ENCODE results near the gene C1R. TPM values are rescaled to one million over a fixed set of nuclear protein-coding genes. Genes with fewer than 3 reads are reported as not detected.
A peak's percentile ranks its signal among the peaks of the same experiment; 100 is the strongest.

C1R gene
- total RNA-seq, 1 experiment from 2014 or later, result 1.3 TPM

- TSS peak; percentile 74 for BruUV-seq (replicated peaks)
- in situ Hi-C loops (cut with HindIII; ENCODE audit: low pct_unique_long_range_greater_than_20kb, low sequenced_read_pairs) (no loop called here), intact Hi-C loops (cut with micrococcal nuclease; ENCODE audit: unreplicated experiment) (no loop called here)
- Histone ChIP-seq H3K36me3 (ENCODE audit: control insufficient read depth, insufficient read depth, low read length) (no peaks in the 10 kb centered on the region), H3K4me1 (ENCODE audit: control insufficient read depth, insufficient read depth, low read length) (no peaks in the 10 kb centered on the region), H3K27me3 (ENCODE audit: control insufficient read depth, insufficient read depth, low read length) (no peaks in the 10 kb centered on the region), H3K4me3 (ENCODE audit: low read depth in 2 of 2, low read length in 2 of 2) (no peak overlapping the region), H3K9me3 (ENCODE audit: control insufficient read depth, insufficient read depth, low read depth, low read length) (no peaks in the 10 kb centered on the region), H3K27ac (ENCODE audit: low read length) (no peak overlapping the region)
- CTCF ChIA-PET, result no interaction called here
- no peak for TF ChIP-seq CTCF (IDR thresholded peaks at IDR 0.05)
- TF ChIP-seq TCF7L2 (IDR thresholded peaks at IDR 0.05; ENCODE audit: low read depth, low read length), result no peak
- TF ChIP-seq REST (IDR thresholded peaks at IDR 0.05; ENCODE audit: insufficient read depth in 1 of 2, low read depth in 2 of 2, low read length in 1 of 2), result no peak
- TF ChIP-seq SIN3A (IDR thresholded peaks at IDR 0.05; ENCODE audit: borderline replicate concordance, insufficient read depth, low read depth, low read length), result no peak
- TF ChIP-seq POLR2AphosphoS5 (IDR thresholded peaks at IDR 0.05; ENCODE audit: low read depth, low read length), result no peak
- POLR2A ChIA-PET, result no interaction called here
- ATAC-seq, result no peak
- DNase-seq (ENCODE audit: low read depth, low spot score), result no peak
Observed at GRCh38 chr12:7139200-7139599, 47.0 kb upstream of the C1R start.

- ChIA-PET POLR2A (no interaction called here), CTCF (no interaction called here)
- Histone ChIP-seq H3K27ac (ENCODE audit: low read length) (no peak overlapping the region), H3K36me3 (ENCODE audit: control insufficient read depth, insufficient read depth, low read length) (no peaks in the 10 kb centered on the region), H3K9me3 (ENCODE audit: control insufficient read depth, insufficient read depth, low read depth, low read length) (no peaks in the 10 kb centered on the region), H3K4me3 (ENCODE audit: low read depth in 2 of 2, low read length in 2 of 2) (no peak overlapping the region), H3K27me3 (ENCODE audit: control insufficient read depth, insufficient read depth, low read length) (no peaks in the 10 kb centered on the region), H3K4me1 (ENCODE audit: control insufficient read depth, insufficient read depth, low read length) (no peaks in the 10 kb centered on the region)
- in situ Hi-C loops (cut with HindIII; ENCODE audit: low pct_unique_long_range_greater_than_20kb, low sequenced_read_pairs), result no loop called here
- DNase-seq (ENCODE audit: low read depth, low spot score) (no peak), ATAC-seq (no peak)
- BruUV-seq (replicated peaks), result no TSS peak
- intact Hi-C loops (cut with micrococcal nuclease; ENCODE audit: unreplicated experiment), result no loop called here
- TF ChIP-seq TCF7L2 (IDR thresholded peaks at IDR 0.05; ENCODE audit: low read depth, low read length) (no peak), SIN3A (IDR thresholded peaks at IDR 0.05; ENCODE audit: borderline replicate concordance, insufficient read depth, low read depth, low read length) (no peak), REST (IDR thresholded peaks at IDR 0.05; ENCODE audit: insufficient read depth in 1 of 2, low read depth in 2 of 2, low read length in 1 of 2) (no peak), POLR2AphosphoS5 (IDR thresholded peaks at IDR 0.05; ENCODE audit: low read depth, low read length) (no peak), CTCF (IDR thresholded peaks at IDR 0.05) (no peak)
Observed at GRCh38 chr12:7137908-7138307, 45.7 kb upstream of the C1R start.

Measured in Panc1 (cell line).